NCI-H82 (cell line): Measurements from ENCODE around the gene OR5H6.
"Not testable (repeated sequence)": the region's sequence is repeated elsewhere in the genome, so short reads cannot be mapped to it uniquely, and the experiment has no call there.

ENCODE experiments used
- DNase-seq: peaks from one replicate; lab custom pipeline; 2025; lab: John Stamatoyannopoulos, UW

Gene OR5H6

GRCh38 chr3:98263944-98264343, at the start of gene OR5H6:
Gene OR5H6, plus strand, starts transcription at chr3:98264244. Its CDS starts 89 bp downstream, at chr3:98264333.
- no peak for DNase-seq

GRCh38 chr3:98215051-98215450, 49.0 kb upstream of the OR5H6 start:
- no peak for DNase-seq

DNA sequence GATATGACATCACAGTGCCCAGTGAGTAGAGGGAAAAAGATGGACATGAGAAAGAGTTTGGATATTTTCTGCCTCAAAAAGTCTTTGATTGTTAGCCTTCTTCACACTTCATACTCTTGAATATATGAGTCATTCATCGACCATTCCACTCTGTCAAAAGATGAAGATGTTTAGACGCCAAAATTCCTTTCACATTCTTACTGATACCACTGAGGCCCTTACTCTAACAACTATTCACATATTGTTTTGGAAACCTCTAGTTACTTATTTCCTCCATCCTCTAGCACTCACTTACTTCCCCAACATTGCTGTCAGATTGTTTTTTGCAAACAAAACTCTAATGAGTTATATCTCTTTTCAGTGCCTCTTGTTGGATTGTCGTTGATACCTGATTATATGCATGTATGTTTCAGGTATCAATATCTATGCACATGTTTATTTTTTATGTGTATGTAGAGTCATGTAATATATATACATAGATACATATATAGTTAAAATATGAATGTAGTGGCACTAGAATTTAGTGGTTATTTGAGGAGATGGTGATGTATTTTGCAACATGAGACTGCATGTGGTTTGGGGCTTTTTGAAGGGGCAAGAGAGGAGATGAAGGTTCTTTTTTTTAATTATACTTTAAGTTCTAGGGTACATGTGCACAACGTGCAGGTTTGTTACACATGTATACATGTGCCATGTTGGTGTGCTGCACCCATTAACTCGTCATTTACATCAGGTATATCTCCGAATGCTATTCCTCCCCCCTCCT, 40.0 kb upstream of the OR5H6 start:
- no peak for DNase-seq

- no peak for DNase-seq
These were observed 31.6 kb upstream of the OR5H6 start for GRCh38 chr3:98232489-98232888.

- DNase-seq: no peak
These were observed 30.6 kb upstream of the OR5H6 start for GRCh38 chr3:98233468-98233867.

DNA sequence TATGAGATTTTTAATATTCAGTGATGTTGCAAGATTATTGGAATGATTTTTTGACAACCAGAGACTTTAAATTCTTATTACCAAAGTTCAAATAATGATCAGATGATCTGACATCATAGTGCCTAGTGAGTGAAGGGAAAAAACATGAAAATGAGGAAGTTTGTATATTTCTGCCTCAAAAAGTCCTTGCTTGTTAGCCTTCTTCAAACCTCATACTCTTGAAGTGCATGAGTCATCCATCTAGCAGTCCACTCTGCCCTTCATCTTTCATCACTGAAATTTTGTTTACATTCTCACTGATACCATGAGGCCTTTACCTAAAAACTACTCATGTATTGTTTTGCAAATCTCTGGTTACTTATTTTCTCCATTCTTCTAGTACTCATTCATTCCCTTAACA, 23.9 kb upstream of the OR5H6 start:
- DNase-seq: no peak

DNA sequence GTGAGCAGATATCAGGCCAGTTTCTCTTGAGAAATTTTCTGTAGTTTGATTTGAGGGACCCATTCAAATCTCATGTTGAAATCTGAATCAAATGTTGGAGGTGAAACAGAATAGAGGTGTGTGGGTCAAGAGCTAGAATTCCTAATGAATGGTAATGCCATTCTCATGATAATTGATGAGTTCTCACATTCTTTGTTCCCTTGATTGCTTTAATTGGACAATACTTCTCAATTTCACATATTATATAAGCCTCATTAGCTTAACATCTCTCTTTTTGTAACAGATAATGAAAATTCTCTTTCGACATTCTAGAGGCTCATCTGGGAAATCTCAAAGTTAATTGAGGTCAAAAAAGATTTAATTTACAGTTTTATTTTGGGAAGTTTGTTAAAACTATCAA, 21.9 kb upstream of the OR5H6 start:
- no peak for DNase-seq

- DNase-seq: no peak
These were observed 20.2 kb upstream of the OR5H6 start for GRCh38 chr3:98243843-98244242.

DNA sequence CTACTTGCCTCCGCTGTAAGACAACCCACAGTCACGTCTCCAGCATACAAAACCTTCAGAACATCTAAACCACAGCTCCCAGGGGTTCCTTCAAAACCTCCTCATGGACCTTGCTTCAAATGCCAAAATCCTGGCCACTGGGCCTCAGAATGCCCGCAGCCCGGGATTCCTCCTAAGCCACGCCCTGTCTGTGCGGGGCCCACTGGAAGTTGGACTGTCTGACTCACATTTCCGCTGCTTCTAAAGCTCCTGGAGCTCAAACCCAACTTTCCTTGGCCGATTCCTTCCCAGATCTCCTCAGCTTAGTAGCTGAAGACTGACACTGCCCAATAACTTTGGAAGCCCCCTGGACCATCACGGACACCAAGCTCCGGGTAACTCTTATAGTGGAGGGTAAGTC, 17.9 kb upstream of the OR5H6 start:
- DNase-seq: no peak

DNA sequence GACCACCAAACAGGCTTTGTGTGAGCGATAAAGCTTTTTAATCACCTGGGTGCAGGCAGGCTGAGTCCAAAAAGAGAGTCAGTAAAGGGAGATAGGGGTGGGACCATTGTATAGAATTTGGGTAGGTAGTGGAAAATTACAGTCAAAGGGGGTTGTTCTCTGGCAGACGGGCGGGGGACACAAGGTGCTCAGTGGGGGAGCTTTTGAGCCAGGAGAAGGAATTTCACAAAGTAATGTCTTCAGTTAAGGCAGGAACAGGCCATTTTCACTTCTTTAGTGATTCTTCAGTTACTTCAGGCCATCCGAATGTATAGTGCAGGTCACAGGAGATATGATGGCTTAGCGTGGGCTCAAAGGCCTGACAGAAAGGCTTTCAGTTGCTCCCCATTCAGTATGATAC, 8.0 kb upstream of the OR5H6 start:
- not testable (repeated sequence) for DNase-seq

- peak; percentile 76 for DNase-seq
These were observed 4.3 kb upstream of the OR5H6 start for GRCh38 chr3:98259707-98260106.

DNA sequence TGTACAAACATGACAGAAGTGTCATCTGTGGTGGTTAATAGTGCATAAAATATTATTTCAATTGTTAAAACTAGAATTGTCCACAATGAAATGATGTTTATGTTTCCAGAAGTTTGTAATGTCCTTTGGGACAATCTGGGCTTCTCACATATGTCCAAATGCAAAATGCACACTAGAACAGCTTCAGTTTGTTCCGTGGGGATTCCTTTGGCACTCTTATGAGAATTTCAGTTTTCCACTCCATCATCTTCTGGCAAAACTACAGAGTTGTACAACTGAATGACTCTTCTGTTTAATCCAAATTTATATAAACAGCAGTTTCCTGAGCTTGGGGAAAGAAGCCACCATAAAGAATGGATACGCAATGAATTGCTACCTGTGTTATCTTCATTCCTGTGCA, 2.0 kb upstream of the OR5H6 start:
- no peak for DNase-seq

DNA sequence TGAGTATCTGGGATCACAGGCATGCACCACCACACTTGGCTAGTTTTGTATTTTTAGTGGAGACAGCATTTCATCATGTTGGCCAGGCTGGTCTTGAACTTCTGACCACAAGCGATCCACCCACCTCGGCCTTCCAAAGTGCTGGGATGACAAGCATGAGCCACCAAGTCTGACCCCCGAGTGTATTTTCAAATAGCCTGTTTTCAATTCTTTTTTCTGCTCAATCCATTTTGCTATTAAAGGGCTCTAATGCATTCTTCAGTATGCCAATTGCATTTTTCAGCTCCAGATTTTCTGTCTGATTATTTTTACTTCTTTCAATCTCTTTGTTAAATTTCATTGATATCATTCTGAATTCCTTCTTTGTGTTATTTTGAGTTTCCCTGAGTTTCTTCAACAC, 5.8 kb downstream of the OR5H6 start:
- DNase-seq: no peak

- DNase-seq: no peak
These were observed 8.1 kb downstream of the OR5H6 start for GRCh38 chr3:98272126-98272525.

DNA sequence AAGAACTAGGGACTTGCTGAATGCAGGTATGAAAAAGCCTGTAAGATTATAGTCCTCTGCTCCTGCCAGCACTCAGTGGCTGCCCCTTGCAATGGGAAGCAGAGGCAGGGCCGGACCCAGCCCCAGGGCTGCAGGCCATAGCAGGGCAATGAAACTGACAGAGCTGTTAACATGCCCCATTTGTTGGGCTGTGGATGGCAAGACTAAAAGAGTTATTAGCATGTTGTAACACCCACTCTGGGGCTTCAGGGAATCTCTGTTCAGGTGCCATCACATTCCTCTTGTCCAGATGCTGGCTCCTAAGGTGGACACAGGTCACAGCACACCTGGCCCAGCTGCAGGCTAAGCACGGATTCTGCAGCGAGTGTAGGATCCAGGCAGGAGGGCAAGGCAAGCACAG, 10.9 kb downstream of the OR5H6 start:
- DNase-seq: no peak

DNA sequence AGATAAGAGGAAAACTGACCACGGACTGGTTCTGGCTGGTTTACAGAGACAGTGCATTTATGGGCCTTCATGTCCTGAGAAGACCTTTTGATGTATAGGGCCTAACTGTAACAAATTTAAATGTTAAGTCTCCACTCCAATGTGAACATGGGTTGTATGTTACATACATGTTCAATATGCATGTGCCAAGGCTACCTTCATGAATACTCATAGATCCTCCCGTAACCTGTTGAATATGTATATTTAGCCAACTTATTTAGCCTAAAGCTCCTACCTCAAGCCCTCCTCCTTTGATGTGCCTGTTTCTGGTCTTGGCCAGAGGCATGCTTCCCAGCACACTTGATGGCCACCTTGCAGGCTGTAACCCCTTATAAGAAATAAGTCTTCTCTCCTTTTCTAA, 18.2 kb downstream of the OR5H6 start, which contains the start of gene OR5H2:
Gene OR5H2 (plus strand): TSS at position 301 of the 400 bp plus-strand sequence. CDS start 398 bp downstream, outside the sequence.
- DNase-seq: no peak

- DNase-seq: no peak
These were observed 26.9 kb downstream of the OR5H6 start for GRCh38 chr3:98290916-98291315.

- no peak for DNase-seq
These were observed 27.4 kb downstream of the OR5H6 start for GRCh38 chr3:98291332-98291957.
